Prostate gland (tissue), 2 donors: ENCODE results near the gene ANKRD12. TPM values are rescaled to one million over a fixed set of nuclear protein-coding genes. Genes with fewer than 3 reads are reported as not detected.

ENCODE experiments used
- DNase-seq: peaks from one replicate; pipeline ENCODE4 v3.0.0-alpha.2; 2019; ENCODE audit warnings: low spot score
- H3K27ac ChIP-seq, 2 donors: fragments of 200-600 bp; sonication (generic); 2 replicates each; pipeline ENCODE4 v1.5.1; 2017 to 2019
- H3K27me3 ChIP-seq: fragments of 200-600 bp; sonication (generic); replicated peaks from 2 replicates; pipeline ENCODE4 v1.5.1; 2019; ENCODE audit not compliant: insufficient read depth
- H3K36me3 ChIP-seq, 2 donors: fragments of 200-600 bp; sonication (generic); 1 replicate in 1 of 2; 2 replicates in 1 of 2; pipeline versions ENCODE4 v1.5.1 to v1.8.1; 2017 to 2019
- H3K4me1 ChIP-seq: fragments of 200-600 bp; sonication (generic); replicated peaks from 2 replicates; pipeline ENCODE4 v1.5.1; 2019
- H3K4me3 ChIP-seq, 2 donors: fragments of 200-600 bp; sonication (generic); 2 replicates each; pipeline ENCODE4 v1.5.1; 2017 to 2019
- H3K9me3 ChIP-seq: fragments of 200-600 bp; sonication (generic); 2 replicates; pipeline ENCODE4 v1.5.1; 2017
- CTCF ChIP-seq, 4 experiments: fragments of 200-600 bp in 2 of 4; fragments of 450-650 bp in 2 of 4; sonication (generic) in 2 of 4; IDR thresholded peaks; 1 replicate in 3 of 4; 2 replicates in 1 of 4; pipeline ENCODE4 v1.5.1; 2016 to 2019; ENCODE audit warnings: antibody characterized with exemption in 4 of 4, mild to moderate bottlenecking in 2 of 4, moderate library complexity in 2 of 4
- POLR2A ChIP-seq: fragments of 450-650 bp; IDR thresholded peaks from one replicate; pipeline ENCODE4 v1.6.1; 2016; ENCODE audit warnings: antibody characterized with exemption, mild to moderate bottlenecking
- POLR2AphosphoS5 ChIP-seq: sonication (generic); formaldehyde crosslinking; IDR thresholded peaks from one replicate; pipeline ENCODE4 v1.6.1; 2017; ENCODE audit warnings: antibody characterized with exemption
- WGBS: methylation state at CpG from one replicate; pipeline ENCODE4 v1.1.5; 2018; 5-methylcytosine and 5-hydroxymethylcytosine counted together
- intact Hi-C: fragments of 100-400 bp; cut with DNase I; formaldehyde crosslinking; loops from one replicate; pipeline ENCODE4 v1.14.2; 2022
- total RNA-seq, 2 donors: library from RNA; depleted of rRNA; stranded (reverse); fragments of >200 nt; gene quantifications; one replicate each; pipeline ENCODE4 v1.1.0, GENCODE V29; 2016

Gene ANKRD12
- total RNA-seq, 2 donors from 2014 or later, result 38.7 to 50.1 TPM

- Histone ChIP-seq H3K4me1 (no peaks in the 10 kb centered on the region), H3K36me3 (no peaks in the 10 kb centered on the region), H3K4me3 (no peak overlapping the region), H3K27me3 (no peaks in the 10 kb centered on the region), H3K27ac (no peak overlapping the region), H3K9me3 (no peaks in the 10 kb centered on the region)
- intact Hi-C loops, result no loop called here
- TF ChIP-seq POLR2A (no peak), CTCF (IDR thresholded peaks at IDR 0.05) (no peak), POLR2AphosphoS5 (no peak)
- DNase-seq, result no peak
- 80% methylated on average over 3 of the region's 3 CpGs for WGBS
These were observed 40.6 kb upstream of the ANKRD12 start for GRCh38 chr18:9096007-9096371.

GRCh38 chr18:9096685-9097084, 39.9 kb upstream of the ANKRD12 start:
- H3K4me1 ChIP-seq, result no peaks in the 10 kb centered on the region
- H3K9me3 ChIP-seq, result no peaks in the 10 kb centered on the region
- H3K4me3 ChIP-seq, result no peak overlapping the region
- 59% methylated on average over 2 of the region's 2 CpGs for WGBS
- intact Hi-C loops, result no loop called here
- H3K27ac ChIP-seq, result no peak overlapping the region
- H3K36me3 ChIP-seq, result no peaks in the 10 kb centered on the region
- TF ChIP-seq CTCF (IDR thresholded peaks at IDR 0.05) (no peak), POLR2A (no peak), POLR2AphosphoS5 (no peak)
- no peaks in the 10 kb centered on the region for H3K27me3 ChIP-seq
- no peak for DNase-seq

- no peaks in the 10 kb centered on the region for H3K9me3 ChIP-seq
- H3K4me3 ChIP-seq, result no peak overlapping the region
- H3K27ac ChIP-seq, result peak overlapping the region in 1 of 2 donors; percentile 8
- intact Hi-C loops, result no loop called here
- no peaks in the 10 kb centered on the region for H3K36me3 ChIP-seq
- DNase-seq, result peak; percentile 24
- WGBS, result 23% methylated on average over 2 of the region's 2 CpGs
- no peaks in the 10 kb centered on the region for H3K4me1 ChIP-seq
- TF ChIP-seq CTCF (IDR thresholded peaks at IDR 0.05) (no peak), POLR2AphosphoS5 (peak; percentile 50), POLR2A (no peak)
- no peaks in the 10 kb centered on the region for H3K27me3 ChIP-seq
These were observed 39.2 kb upstream of the ANKRD12 start for GRCh38 chr18:9097349-9097748.

- WGBS, result 63% methylated on average over 3 of the region's 3 CpGs
- Histone ChIP-seq H3K4me1 (no peaks in the 10 kb centered on the region), H3K36me3 (no peaks in the 10 kb centered on the region), H3K27ac (no peak overlapping the region), H3K27me3 (no peaks in the 10 kb centered on the region), H3K4me3 (no peak overlapping the region), H3K9me3 (no peaks in the 10 kb centered on the region)
- TF ChIP-seq CTCF (IDR thresholded peaks at IDR 0.05) (no peak), POLR2A (no peak), POLR2AphosphoS5 (no peak)
- DNase-seq, result no peak
- intact Hi-C loops, result no loop called here
These were observed 35.8 kb upstream of the ANKRD12 start for GRCh38 chr18:9100796-9101195.

GRCh38 chr18:9101730-9102507, 34.7 kb upstream of the ANKRD12 start:
- no peaks in the 10 kb centered on the region for H3K36me3 ChIP-seq
- WGBS, result under 1% methylated on average over 17 of the region's 17 CpGs
- intact Hi-C loops, result loop anchor here (1.0 kb wide), 1 partner anchor 35 kb away; no protein-coding TSS in a partner anchor
- H3K27me3 ChIP-seq, result no peaks in the 10 kb centered on the region
- TF ChIP-seq CTCF (IDR thresholded peaks at IDR 0.05), result no peak
- no peak for TF ChIP-seq POLR2AphosphoS5
- no peak for TF ChIP-seq POLR2A
- DNase-seq, result no peak
- no peaks in the 10 kb centered on the region for H3K9me3 ChIP-seq
- H3K27ac ChIP-seq, result peak overlapping the region; percentile 92 to 95
- H3K4me3 ChIP-seq, result peak overlapping the region; percentile 54 to 65
- no peaks in the 10 kb centered on the region for H3K4me1 ChIP-seq
